Measurements from ENCODE around the gene CBX7. TPM values are rescaled to one million over a fixed set of nuclear protein-coding genes. Genes with fewer than 3 reads are reported as not detected.
A peak's percentile ranks its signal among the peaks of the same experiment; 100 is the strongest.

Gene CBX7
- polyA plus RNA-seq, 3 donors = 3.1 to 18.0 (median 4.0) TPM

- TF ChIP-seq, protein P1, sequence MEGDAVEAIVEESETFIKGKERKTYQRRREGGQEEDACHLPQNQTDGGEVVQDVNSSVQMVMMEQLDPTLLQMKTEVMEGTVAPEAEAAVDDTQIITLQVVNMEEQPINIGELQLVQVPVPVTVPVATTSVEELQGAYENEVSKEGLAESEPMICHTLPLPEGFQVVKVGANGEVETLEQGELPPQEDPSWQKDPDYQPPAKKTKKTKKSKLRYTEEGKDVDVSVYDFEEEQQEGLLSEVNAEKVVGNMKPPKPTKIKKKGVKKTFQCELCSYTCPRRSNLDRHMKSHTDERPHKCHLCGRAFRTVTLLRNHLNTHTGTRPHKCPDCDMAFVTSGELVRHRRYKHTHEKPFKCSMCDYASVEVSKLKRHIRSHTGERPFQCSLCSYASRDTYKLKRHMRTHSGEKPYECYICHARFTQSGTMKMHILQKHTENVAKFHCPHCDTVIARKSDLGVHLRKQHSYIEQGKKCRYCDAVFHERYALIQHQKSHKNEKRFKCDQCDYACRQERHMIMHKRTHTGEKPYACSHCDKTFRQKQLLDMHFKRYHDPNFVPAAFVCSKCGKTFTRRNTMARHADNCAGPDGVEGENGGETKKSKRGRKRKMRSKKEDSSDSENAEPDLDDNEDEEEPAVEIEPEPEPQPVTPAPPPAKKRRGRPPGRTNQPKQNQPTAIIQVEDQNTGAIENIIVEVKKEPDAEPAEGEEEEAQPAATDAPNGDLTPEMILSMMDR (IDR thresholded peaks at IDR 0.05) = no peak
- Mint-ChIP-seq H3K36me3 (peaks cover 38 to 55% of the 10 kb centered on the region in 2 donors), H3K4me3 (no peak overlapping the region), H3K27me3 (ENCODE audit: low read depth in 3 of 3) (peaks cover 0 to 2% (median 0%) of the 10 kb centered on the region in 3 donors), H3K9me3 (no peaks in the 10 kb centered on the region), H3K27ac (peak overlapping the region in 2 of 7 donors; percentile 21 to 32), H3K4me1 (peaks cover 25% of the 10 kb centered on the region)
- no peak overlapping the region for H3K27ac ChIP-seq (ENCODE audit: low read depth in 1 of 2, low read length in 2 of 2)
- no peak overlapping the region for H3K4me3 ChIP-seq (replicated peaks in 1 of 3; ENCODE audit: low read depth in 2 of 3, low read length in 3 of 3)
- intact Hi-C loops (cut with micrococcal nuclease) = no loop called here
- no peaks in the 10 kb centered on the region for H3K9me3 ChIP-seq (replicated peaks in 1 of 2; ENCODE audit: control insufficient read depth in 1 of 2, insufficient read depth in 1 of 2, low read length in 2 of 2)
- peaks cover 20 to 43% of the 10 kb centered on the region in 2 donors for H3K36me3 ChIP-seq (replicated peaks in 1 of 2; ENCODE audit: control insufficient read depth in 1 of 2, insufficient read depth in 2 of 2, low read length in 2 of 2)
- no peak for DNase-seq
- H3K9ac ChIP-seq (ENCODE audit: insufficient read depth, low read length, poor library complexity, severe bottlenecking) = no peak overlapping the region
- peaks cover 4% of the 10 kb centered on the region for H4K20me1 ChIP-seq (ENCODE audit: insufficient read depth, low read length)
- no peak overlapping the region for H3K4me2 ChIP-seq (replicated peaks; ENCODE audit: extremely low read depth, low read length, poor library complexity, severe bottlenecking)
- 74% methylated on average over 7 of the region's 8 CpGs for WGBS (ENCODE audit: insufficient coverage)
- H2AFZ ChIP-seq (ENCODE audit: insufficient read depth, low read depth, low read length, poor library complexity, severe bottlenecking) = no peak overlapping the region
- peaks cover 13 to 15% of the 10 kb centered on the region in 2 donors for H3K4me1 ChIP-seq (ENCODE audit: control insufficient read depth in 1 of 2, insufficient read depth in 2 of 2, low read length in 2 of 2)
- H3K27me3 ChIP-seq (ENCODE audit: control insufficient read depth in 2 of 2, insufficient read depth in 2 of 2, low read length in 2 of 2) = no peaks in the 10 kb centered on the region
- peaks cover 14% of the 10 kb centered on the region for H3K79me2 ChIP-seq (ENCODE audit: insufficient read depth, low read length)
Measured at GRCh38 chr22:39081598-39081997, 70.9 kb downstream of the CBX7 start.

DNA sequence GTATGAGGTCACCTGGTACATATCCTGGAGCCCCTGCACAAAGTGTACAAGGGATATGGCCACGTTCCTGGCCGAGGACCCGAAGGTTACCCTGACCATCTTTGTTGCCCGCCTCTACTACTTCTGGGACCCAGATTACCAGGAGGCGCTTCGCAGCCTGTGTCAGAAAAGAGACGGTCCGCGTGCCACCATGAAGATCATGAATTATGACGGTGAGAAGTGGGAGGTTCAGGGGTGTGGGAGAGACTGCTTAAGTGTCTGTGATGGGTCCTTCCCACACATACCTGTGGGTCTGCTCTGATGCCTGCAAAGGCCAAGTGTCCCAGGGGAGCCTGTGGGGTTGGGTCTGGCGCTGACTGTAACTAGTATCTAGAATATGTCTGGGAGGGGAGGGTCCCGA is 71.5 kb downstream of the CBX7 start:
- Histone ChIP-seq H3K4me2 (replicated peaks; ENCODE audit: extremely low read depth, low read length, poor library complexity, severe bottlenecking) (no peak overlapping the region), H3K79me2 (ENCODE audit: insufficient read depth, low read length) (peaks cover 14% of the 10 kb centered on the region), H3K9ac (ENCODE audit: insufficient read depth, low read length, poor library complexity, severe bottlenecking) (no peak overlapping the region), H4K20me1 (ENCODE audit: insufficient read depth, low read length) (peaks cover 4% of the 10 kb centered on the region), H3K4me3 (replicated peaks in 1 of 3; ENCODE audit: low read depth in 2 of 3, low read length in 3 of 3) (no peak overlapping the region), H3K27me3 (ENCODE audit: control insufficient read depth in 2 of 2, insufficient read depth in 2 of 2, low read length in 2 of 2) (no peaks in the 10 kb centered on the region), H3K36me3 (replicated peaks in 1 of 2; ENCODE audit: control insufficient read depth in 1 of 2, insufficient read depth in 2 of 2, low read length in 2 of 2) (peaks cover 20 to 39% of the 10 kb centered on the region in 2 donors), H2AFZ (ENCODE audit: insufficient read depth, low read depth, low read length, poor library complexity, severe bottlenecking) (no peak overlapping the region), H3K9me3 (replicated peaks in 1 of 2; ENCODE audit: control insufficient read depth in 1 of 2, insufficient read depth in 1 of 2, low read length in 2 of 2) (no peaks in the 10 kb centered on the region), H3K27ac (ENCODE audit: low read depth in 1 of 2, low read length in 2 of 2) (no peak overlapping the region), H3K4me1 (ENCODE audit: control insufficient read depth in 1 of 2, insufficient read depth in 2 of 2, low read length in 2 of 2) (peaks cover 13 to 21% of the 10 kb centered on the region in 2 donors)
- Mint-ChIP-seq H3K9me3 (peaks cover 0 to 3% (median 0%) of the 10 kb centered on the region in 7 donors), H3K27ac (peak overlapping the region in 1 of 7 donors; percentile 60), H3K4me3 (no peak overlapping the region), H3K27me3 (ENCODE audit: low read depth in 3 of 3) (peaks cover 0 to 2% (median 0%) of the 10 kb centered on the region in 3 donors), H3K36me3 (peaks cover 32 to 50% of the 10 kb centered on the region in 2 donors), H3K4me1 (peaks cover 30% of the 10 kb centered on the region)
- intact Hi-C loops (cut with micrococcal nuclease) = no loop called here
- TF ChIP-seq, protein P1 (IDR thresholded peaks at IDR 0.05) = no peak
- no peak for DNase-seq
- WGBS (ENCODE audit: insufficient coverage) = 98% methylated on average over 5 of the region's 12 CpGs

Small RNAs within 50 kb of the gene (small RNA-seq; reads per million reads assigned to genes)
- gene COX5BP7 (ENCODE audit: insufficient read length, low read depth) = not detected

Other genes with a start within 250 kb of the CBX7 start
- gene APOBEC3A, start 195.1 kb downstream of the CBX7 start, polyA plus RNA-seq = 100 to 1,000 TPM; 233 to 845 (median 247) TPM
- gene APOBEC3B, start 170.3 kb downstream of the CBX7 start, polyA plus RNA-seq = 10 to 100 TPM in 2 of 3 donors, under 1 TPM in 1; 0.40 to 48.2 (median 12.6) TPM
- 10 to 100 TPM; 19.7 to 86.3 (median 69.4) TPM for gene APOBEC3C, start 138.4 kb downstream of the CBX7 start, polyA plus RNA-seq
- 1 to 10 TPM; 1.7 to 4.3 (median 2.0) TPM for gene APOBEC3D, start 131.6 kb downstream of the CBX7 start, polyA plus RNA-seq
- 1 to 10 TPM; 4.1 to 8.0 (median 4.4) TPM for gene APOBEC3F, start 111.8 kb downstream of the CBX7 start, polyA plus RNA-seq
- gene APOBEC3G, start 75.4 kb downstream of the CBX7 start, polyA plus RNA-seq = 10 to 100 TPM; 33.3 to 73.6 (median 64.5) TPM
- gene APOBEC3H, start 55.4 kb downstream of the CBX7 start, polyA plus RNA-seq = under 1 TPM in 1 of 3 donors, not detected in 2; 0.28 TPM
- gene PDGFB, start 92.3 kb upstream of the CBX7 start, polyA plus RNA-seq = under 1 TPM in 1 of 3 donors, not detected in 2; 0.15 TPM
- gene RPL3, start 166.9 kb upstream of the CBX7 start, polyA plus RNA-seq = 1,000 to 10,000 TPM in 1 of 3 donors, 100 to 1,000 TPM in 2; 604 to 2,104 (median 698) TPM
- gene SYNGR1, start 197.3 kb upstream of the CBX7 start, polyA plus RNA-seq = 10 to 100 TPM; 18.0 to 54.9 (median 39.6) TPM
- gene TAB1, start 247.1 kb upstream of the CBX7 start, polyA plus RNA-seq = 10 to 100 TPM in 1 of 3 donors, 1 to 10 TPM in 2; 3.2 to 26.9 (median 3.9) TPM

All from CD14-positive monocyte (primary cell).